Osteocyte (in vitro differentiated cells): ENCODE data around the gene CCDC80. TPM values are rescaled to one million over a fixed set of nuclear protein-coding genes. Genes with fewer than 3 reads are reported as not detected.

Experiments used
- DNase-seq: peaks from one replicate; pipeline ENCODE4 v3.0.0; 2021; ENCODE audit warnings: mixed read lengths; ENCODE audit not compliant: unreplicated experiment; ENCODE audit errors: extremely low spot score
- H3K27ac Mint-ChIP-seq: one replicate; pipeline ENCODE4 v1.8.0; 2021; ENCODE audit warnings: mild to moderate bottlenecking, mixed read lengths; ENCODE audit not compliant: unreplicated experiment
- H3K27me3 Mint-ChIP-seq: one replicate; pipeline ENCODE4 v1.8.0; 2021; ENCODE audit warnings: mixed read lengths; ENCODE audit not compliant: unreplicated experiment
- H3K36me3 Mint-ChIP-seq: one replicate; pipeline ENCODE4 v1.8.0; 2021; ENCODE audit warnings: mixed read lengths; ENCODE audit not compliant: unreplicated experiment
- H3K4me1 Mint-ChIP-seq: one replicate; pipeline ENCODE4 v1.8.0; 2021; ENCODE audit warnings: mixed read lengths; ENCODE audit not compliant: unreplicated experiment
- H3K4me3 Mint-ChIP-seq: one replicate; pipeline ENCODE4 v1.8.0; 2021; ENCODE audit warnings: mild to moderate bottlenecking, moderate library complexity, mixed read lengths; ENCODE audit not compliant: unreplicated experiment
- H3K9me3 Mint-ChIP-seq: one replicate; pipeline ENCODE4 v1.8.0; 2021; ENCODE audit warnings: mixed read lengths; ENCODE audit not compliant: unreplicated experiment
- total RNA-seq: library from RNA; stranded (reverse); gene quantifications from 2 replicates; pipeline ENCODE4 v1.2.1, GENCODE V29; 2021
- TF ChIP-seq, protein P1 (sequence below): fragments of 200-600 bp; sonication (generic); IDR thresholded peaks from 2 replicates; pipeline ENCODE4 v1.5.0; 2021; ENCODE audit warnings: antibody characterized with exemption, mild to moderate bottlenecking, moderate library complexity

The CCDC80 gene
- total RNA-seq, 1 donor from 2014 or later: 1,760 TPM

DNA sequence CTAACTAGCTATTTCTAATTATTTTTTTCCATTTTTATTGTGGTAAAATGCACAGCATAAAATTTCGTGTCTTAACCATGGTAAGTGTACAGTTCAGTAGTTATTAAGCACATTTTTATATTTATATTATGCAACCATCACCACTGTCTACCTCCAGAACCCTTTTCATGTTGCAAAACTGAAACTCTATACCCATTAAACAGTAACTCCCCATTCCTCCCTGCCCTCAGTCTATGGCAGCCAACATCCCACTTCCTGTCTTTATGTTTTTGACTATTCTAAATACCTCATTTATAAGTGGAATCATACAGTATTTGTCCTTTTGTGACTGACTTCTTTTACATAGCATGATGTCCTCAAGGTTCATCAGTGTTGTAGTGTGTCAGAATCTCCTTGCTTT is 53.6 kb downstream of the CCDC80 start:
- Mint-ChIP-seq H3K27ac (no peak overlapping the region), H3K27me3 (no peaks in the 10 kb centered on the region), H3K4me3 (no peak overlapping the region), H3K9me3 (no peaks in the 10 kb centered on the region), H3K36me3 (peaks cover 40% of the 10 kb centered on the region), H3K4me1 (peaks cover 1% of the 10 kb centered on the region)
- TF ChIP-seq, protein P1, sequence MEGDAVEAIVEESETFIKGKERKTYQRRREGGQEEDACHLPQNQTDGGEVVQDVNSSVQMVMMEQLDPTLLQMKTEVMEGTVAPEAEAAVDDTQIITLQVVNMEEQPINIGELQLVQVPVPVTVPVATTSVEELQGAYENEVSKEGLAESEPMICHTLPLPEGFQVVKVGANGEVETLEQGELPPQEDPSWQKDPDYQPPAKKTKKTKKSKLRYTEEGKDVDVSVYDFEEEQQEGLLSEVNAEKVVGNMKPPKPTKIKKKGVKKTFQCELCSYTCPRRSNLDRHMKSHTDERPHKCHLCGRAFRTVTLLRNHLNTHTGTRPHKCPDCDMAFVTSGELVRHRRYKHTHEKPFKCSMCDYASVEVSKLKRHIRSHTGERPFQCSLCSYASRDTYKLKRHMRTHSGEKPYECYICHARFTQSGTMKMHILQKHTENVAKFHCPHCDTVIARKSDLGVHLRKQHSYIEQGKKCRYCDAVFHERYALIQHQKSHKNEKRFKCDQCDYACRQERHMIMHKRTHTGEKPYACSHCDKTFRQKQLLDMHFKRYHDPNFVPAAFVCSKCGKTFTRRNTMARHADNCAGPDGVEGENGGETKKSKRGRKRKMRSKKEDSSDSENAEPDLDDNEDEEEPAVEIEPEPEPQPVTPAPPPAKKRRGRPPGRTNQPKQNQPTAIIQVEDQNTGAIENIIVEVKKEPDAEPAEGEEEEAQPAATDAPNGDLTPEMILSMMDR: no peak
- DNase-seq: no peak

DNA sequence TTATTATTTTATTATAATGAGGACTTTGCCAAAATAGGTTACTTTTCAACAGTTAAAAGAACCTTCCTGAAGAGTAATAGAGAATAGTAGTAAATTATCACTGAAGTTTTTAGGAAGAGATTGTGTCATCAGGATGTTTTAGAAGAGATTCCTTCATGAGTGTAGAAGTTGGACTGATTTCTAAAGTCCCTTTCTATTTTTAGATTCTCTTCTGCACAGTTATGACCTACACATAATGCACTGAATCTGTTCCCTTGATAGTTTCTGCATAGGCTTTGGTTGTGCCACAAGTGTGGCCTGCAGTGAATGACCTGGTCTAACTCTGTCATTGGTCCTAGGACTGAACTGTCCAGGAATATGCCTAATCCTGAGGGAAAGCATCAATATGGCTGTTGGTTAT is 55.2 kb downstream of the CCDC80 start:
- TF ChIP-seq, protein P1: no peak
- no peak overlapping the region for H3K4me3 Mint-ChIP-seq
- no peak overlapping the region for H3K27ac Mint-ChIP-seq
- H3K9me3 Mint-ChIP-seq: no peaks in the 10 kb centered on the region
- H3K4me1 Mint-ChIP-seq: peaks cover 2% of the 10 kb centered on the region
- DNase-seq: no peak
- no peaks in the 10 kb centered on the region for H3K27me3 Mint-ChIP-seq
- H3K36me3 Mint-ChIP-seq: peaks cover 43% of the 10 kb centered on the region

DNA sequence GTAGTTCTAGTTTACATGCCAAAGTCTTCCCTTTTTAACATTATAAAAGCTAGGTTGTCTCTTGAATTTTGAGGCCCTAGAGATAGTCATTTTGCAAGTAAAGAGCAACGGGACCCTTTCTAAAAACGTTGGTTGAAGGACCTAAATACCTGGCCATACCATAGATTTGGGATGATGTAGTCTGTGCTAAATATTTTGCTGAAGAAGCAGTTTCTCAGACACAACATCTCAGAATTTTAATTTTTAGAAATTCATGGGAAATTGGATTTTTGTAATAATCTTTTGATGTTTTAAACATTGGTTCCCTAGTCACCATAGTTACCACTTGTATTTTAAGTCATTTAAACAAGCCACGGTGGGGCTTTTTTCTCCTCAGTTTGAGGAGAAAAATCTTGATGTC is 57.8 kb downstream of the CCDC80 start:
- H3K4me3 Mint-ChIP-seq: no peak overlapping the region
- peaks cover 41% of the 10 kb centered on the region for H3K36me3 Mint-ChIP-seq
- TF ChIP-seq, protein P1: no peak
- no peak for DNase-seq
- no peaks in the 10 kb centered on the region for H3K27me3 Mint-ChIP-seq
- no peaks in the 10 kb centered on the region for H3K9me3 Mint-ChIP-seq
- H3K27ac Mint-ChIP-seq: no peak overlapping the region
- peaks cover 2% of the 10 kb centered on the region for H3K4me1 Mint-ChIP-seq

DNA sequence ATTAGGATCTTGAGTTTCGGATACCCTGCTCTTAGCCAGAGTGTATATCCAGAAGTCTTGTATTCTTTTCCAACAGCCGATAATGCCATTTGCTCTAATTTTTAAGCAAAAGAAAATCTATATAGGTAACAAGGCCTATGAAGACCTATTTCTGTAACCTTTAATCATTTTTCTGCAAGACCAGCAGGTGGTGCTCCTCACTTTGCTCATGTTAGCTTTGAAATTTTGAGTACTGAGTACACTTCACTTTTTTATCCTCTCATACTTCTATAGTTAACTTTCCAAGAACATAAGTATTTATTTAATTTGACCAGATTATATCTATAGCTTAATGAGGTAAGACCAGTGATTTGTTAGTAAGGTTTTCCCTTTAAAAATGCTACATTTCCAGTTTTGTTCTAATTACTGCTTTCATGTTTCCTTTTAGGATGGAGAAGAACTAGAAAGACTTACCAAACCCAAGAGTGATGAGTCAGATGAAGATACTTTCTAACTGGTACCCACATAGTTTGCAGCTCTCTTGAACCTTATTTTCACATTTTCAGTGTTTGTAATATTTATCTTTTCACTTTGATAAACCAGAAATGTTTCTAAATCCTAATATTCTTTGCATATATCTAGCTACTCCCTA is 58.6 kb downstream of the CCDC80 start:
- no peak overlapping the region for H3K4me3 Mint-ChIP-seq
- DNase-seq: no peak
- H3K27me3 Mint-ChIP-seq: no peaks in the 10 kb centered on the region
- H3K9me3 Mint-ChIP-seq: no peaks in the 10 kb centered on the region
- TF ChIP-seq, protein P1: peak; percentile 74
- peaks cover 2% of the 10 kb centered on the region for H3K4me1 Mint-ChIP-seq
- peaks cover 38% of the 10 kb centered on the region for H3K36me3 Mint-ChIP-seq
- peak overlapping the region; percentile 23 for H3K27ac Mint-ChIP-seq

DNA sequence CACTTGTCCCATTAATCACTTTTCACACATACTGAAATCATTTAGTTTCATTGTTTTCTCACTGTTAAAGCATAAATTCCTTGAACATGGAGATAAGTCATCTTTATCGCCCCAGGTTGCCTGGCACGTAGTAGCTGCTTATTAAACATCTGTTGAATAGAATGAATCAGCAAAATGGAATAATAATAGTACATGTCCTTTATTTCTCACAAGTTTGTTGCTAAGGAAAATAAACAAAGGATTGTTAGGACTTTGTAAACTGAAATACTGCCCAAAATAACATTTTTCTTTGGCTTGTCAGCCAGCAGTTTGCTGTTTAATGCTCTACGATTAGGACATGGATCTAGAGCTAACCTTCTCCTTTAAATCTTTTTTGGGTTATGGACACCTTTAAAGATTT is 61.2 kb downstream of the CCDC80 start:
- TF ChIP-seq, protein P1: no peak
- peaks cover 31% of the 10 kb centered on the region for H3K36me3 Mint-ChIP-seq
- H3K4me3 Mint-ChIP-seq: no peak overlapping the region
- no peaks in the 10 kb centered on the region for H3K27me3 Mint-ChIP-seq
- DNase-seq: no peak
- peaks cover 2% of the 10 kb centered on the region for H3K4me1 Mint-ChIP-seq
- H3K27ac Mint-ChIP-seq: no peak overlapping the region
- no peaks in the 10 kb centered on the region for H3K9me3 Mint-ChIP-seq
